ENCODE results near the gene PRKAR1A.

The PRKAR1A gene

GRCh38 chr17:68542698-68543463 is 30.7 kb downstream of the PRKAR1A start:
- no peak for DNase-seq (ENCODE audit: low read depth in 3 of 3)

GRCh38 chr17:68544111-68544915 is 32.1 kb downstream of the PRKAR1A start:
- DNase-seq (ENCODE audit: low read depth in 3 of 3) = no peak

- DNase-seq (ENCODE audit: low read depth in 3 of 3) = no peak
Measured at GRCh38 chr17:68556551-68556950, 44.3 kb downstream of the PRKAR1A start.

DNA sequence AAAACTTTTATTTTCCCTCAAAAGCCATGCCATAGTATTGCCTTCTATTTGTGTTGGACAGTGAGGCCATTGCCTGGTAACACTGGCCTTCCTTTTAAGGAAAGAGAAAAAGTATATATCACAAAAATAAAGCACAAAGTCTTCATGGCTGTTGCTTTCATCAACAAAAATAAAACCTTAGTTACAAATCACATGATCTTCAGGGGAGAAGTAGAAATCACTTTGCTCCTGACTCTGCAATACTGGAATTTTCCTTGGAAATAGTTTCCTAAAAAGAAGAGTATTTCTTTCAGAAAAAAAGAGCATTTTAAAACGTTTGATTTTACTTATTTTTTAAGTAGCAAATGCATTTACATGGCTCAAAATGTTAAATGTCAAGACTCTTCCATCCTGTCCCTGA is 47.1 kb downstream of the PRKAR1A start:
- DNase-seq (ENCODE audit: low read depth in 3 of 3) = no peak

- no peak for DNase-seq (ENCODE audit: low read depth in 3 of 3)
Measured at GRCh38 chr17:68560966-68561720, 48.9 kb downstream of the PRKAR1A start.

- DNase-seq (ENCODE audit: low read depth in 3 of 3) = no peak
Measured at GRCh38 chr17:68562736-68563135, 50.5 kb downstream of the PRKAR1A start.

- DNase-seq (ENCODE audit: low read depth in 3 of 3) = no peak
Measured at GRCh38 chr17:68564415-68565111, 52.3 kb downstream of the PRKAR1A start.

DNA sequence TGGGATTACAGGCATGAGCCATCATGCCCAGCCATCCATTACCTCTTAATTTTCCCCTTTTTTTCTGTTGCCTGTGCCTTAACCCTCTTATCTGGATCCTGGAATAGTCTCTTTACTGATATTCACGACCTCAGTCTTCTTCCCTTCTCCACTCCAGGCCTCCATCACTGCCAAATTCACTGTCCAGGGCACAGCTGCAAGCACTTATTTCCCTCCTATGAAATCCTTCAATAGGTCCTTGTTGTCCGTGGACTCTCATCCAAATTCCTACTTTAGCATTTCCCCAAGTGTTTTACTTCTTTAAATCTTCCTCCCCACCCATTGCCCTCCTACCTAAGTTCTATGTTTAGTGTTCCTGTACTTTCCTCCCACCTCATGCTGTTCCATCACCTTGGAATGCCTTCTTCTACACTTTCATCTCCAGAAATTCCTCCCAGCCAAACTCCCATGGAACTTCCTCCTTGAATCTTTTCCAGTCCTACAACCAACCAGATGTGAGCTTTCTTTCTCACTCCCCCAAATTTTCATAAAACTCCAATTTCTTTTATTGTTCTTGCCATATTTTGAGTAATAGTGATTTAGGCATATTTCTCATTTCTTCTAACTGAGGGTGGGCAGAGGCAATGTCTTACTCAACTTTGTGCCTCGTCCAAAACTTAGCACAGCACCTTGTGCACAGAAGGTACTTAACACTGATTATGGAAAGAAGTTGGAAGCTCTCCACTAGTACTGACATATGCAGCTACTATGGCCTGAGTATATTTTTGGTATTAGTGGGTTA is 53.6 kb downstream of the PRKAR1A start:
- no peak for DNase-seq (ENCODE audit: low read depth in 3 of 3)

GRCh38 chr17:68566442-68566738 is 54.2 kb downstream of the PRKAR1A start:
- no peak for DNase-seq (ENCODE audit: low read depth in 3 of 3)

DNA sequence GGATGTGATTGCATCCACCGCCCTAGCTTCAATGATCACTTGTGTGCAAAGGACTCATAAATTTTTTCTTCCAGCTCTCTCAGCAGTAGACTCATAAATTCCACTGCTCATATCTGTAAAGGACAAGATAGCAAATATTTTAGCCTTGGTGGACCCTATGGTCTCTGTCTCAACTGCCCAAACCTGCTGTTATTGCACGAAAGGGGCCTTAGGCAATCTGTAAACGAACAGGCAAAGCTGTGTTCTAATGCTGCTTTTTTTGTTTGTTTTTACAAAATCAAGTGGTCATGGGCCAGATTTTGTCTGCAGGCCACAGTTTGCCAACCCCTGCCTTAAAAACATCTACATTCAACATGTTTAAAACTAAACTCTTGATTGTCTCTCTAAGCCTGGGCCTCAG is 54.8 kb downstream of the PRKAR1A start:
- no peak for DNase-seq (ENCODE audit: low read depth in 3 of 3)

- DNase-seq (ENCODE audit: low read depth in 3 of 3) = no peak
Measured at GRCh38 chr17:68567581-68567980, 55.4 kb downstream of the PRKAR1A start.

- DNase-seq (ENCODE audit: low read depth in 3 of 3) = no peak
Measured at GRCh38 chr17:68568581-68568980, 56.4 kb downstream of the PRKAR1A start.

- DNase-seq (ENCODE audit: low read depth in 3 of 3) = no peak
Measured at GRCh38 chr17:68569346-68569745, 57.1 kb downstream of the PRKAR1A start.

DNA sequence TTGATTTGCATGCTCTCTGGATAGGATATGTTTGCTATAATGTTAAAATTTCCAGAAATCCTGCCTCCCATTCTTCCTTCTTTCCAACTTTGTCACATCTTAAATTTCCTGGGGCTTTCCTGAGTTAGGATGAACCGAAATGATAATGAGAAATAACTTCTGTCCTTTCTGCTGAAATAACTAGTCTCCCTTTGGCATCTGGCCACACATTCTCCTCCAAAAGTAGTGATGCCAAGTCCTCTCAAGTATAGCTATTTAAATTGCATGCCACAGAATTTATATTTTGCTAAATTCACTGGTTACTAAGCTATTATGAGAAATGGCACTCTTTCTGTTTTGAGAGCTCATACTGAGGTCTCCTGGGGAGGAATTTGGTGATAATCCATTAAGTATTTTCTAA is 58.3 kb downstream of the PRKAR1A start:
- no peak for DNase-seq (ENCODE audit: low read depth in 3 of 3)

DNA sequence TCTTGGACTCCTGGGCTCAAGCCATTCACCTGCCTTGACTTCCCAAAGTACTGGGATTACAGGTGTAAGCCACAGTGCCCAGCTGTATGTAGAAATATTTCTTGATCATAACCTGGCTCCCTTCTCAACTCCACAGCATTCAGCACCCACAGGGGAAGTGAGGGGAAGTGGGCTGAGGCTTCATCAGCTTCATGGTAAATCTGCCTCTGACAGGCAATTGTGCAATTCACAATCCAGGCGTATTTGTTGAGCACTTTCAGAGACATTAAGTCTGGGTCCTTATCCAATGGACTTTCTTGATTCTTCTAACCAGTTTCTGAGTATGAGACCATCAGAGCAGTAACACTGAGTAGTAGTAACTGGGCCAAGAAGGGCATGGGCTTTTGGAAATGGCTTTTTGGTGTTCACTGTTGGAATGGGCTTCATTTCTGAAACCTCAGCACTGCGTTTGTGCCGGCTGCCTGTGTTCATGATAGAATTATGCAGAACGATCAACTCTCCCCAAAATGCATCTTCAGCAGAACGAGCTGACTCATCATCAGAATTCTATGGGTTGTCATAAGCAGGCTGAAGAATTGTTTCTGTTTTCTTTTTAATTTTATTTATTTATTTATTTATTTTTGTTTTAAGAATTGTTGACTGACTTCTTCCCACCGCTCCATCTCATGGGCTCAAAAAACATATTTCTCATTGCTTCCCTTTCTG is 60.1 kb downstream of the PRKAR1A start:
- DNase-seq (ENCODE audit: low read depth in 3 of 3) = no peak

- no peak for DNase-seq (ENCODE audit: low read depth in 3 of 3)
Measured at GRCh38 chr17:68573338-68573737, 61.1 kb downstream of the PRKAR1A start.

DNA sequence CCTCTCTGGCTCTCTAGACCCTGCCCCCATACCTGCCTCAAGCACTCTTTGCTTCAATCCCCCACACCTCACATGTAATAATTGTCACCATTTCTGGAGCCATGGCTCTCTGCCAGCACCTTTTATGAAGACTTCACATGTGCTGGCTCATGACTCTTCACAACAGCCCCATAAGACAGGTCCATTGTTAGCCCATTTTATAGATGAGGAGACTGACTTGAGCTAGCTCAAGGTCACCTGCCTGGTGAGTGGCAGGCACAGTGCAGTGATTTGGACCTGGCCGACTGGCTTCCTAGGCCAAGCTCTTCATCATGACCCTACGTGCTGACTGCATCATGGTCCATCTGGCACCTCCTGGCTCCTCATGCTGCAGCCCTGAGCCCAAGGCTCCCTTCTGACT is 63.9 kb downstream of the PRKAR1A start:
- DNase-seq (ENCODE audit: low read depth in 3 of 3) = no peak

GRCh38 chr17:68576811-68577496 is 64.7 kb downstream of the PRKAR1A start:
- no peak for DNase-seq (ENCODE audit: low read depth in 3 of 3)

GRCh38 chr17:68577497-68577821 is 65.2 kb downstream of the PRKAR1A start:
- DNase-seq (ENCODE audit: low read depth in 3 of 3) = no peak

DNA sequence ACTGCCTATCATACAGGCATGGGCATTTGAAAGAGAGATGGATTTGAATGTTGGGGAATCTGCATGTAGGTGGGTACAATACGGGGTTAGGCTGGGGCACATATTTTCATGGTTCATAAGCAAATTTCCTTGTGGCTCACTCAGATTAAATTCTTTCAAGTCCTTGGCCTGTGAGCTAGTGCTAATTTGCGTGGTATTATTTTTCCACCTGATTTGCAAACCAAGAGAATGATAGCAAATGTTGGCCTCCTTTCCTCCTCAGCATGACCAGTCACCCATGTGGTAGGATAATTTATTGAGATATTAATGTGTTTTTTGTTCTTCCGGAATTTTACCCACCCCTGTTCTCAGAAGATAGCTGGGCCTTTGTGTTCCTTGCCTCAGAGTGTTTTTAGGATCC is 66.0 kb downstream of the PRKAR1A start:
- DNase-seq (ENCODE audit: low read depth in 3 of 3) = no peak

Measured in stimulated activated CD4-positive, alpha-beta T cell treated with anti-CD3 and anti-CD28 coated beads, TNF-alpha, amount 100 ng/mL, for 24 hours (primary cell).